NCI-H128 (cell line): ENCODE data around the gene BEST4.
"Not testable (repeated sequence)": the region's sequence is repeated elsewhere in the genome, so short reads cannot be mapped to it uniquely, and the experiment has no call there.

Experiments
- DNase-seq: peaks from one replicate; lab custom pipeline; 2025; ENCODE audit not compliant: unreplicated experiment; lab: John Stamatoyannopoulos, UW

Gene BEST4

GRCh38 chr1:44819608-44820327, 31.8 kb upstream of the BEST4 start:
- no peak for DNase-seq

- DNase-seq = no peak
Measured at GRCh38 chr1:44819196-44819607, 31.2 kb upstream of the BEST4 start.

GRCh38 chr1:44817771-44818495, 30.0 kb upstream of the BEST4 start:
- no peak for DNase-seq

GRCh38 chr1:44817307-44817706, 29.3 kb upstream of the BEST4 start:
- no peak for DNase-seq

GRCh38 chr1:44815926-44816325, 28.0 kb upstream of the BEST4 start:
- not testable (repeated sequence) for DNase-seq

- no peak for DNase-seq
Measured at GRCh38 chr1:44812822-44813543, 25.0 kb upstream of the BEST4 start.

- no peak for DNase-seq
Measured at GRCh38 chr1:44811234-44811633, 23.3 kb upstream of the BEST4 start.

- not testable (repeated sequence) for DNase-seq
Measured at GRCh38 chr1:44810762-44811105, 22.8 kb upstream of the BEST4 start.

- DNase-seq = no peak
Measured at GRCh38 chr1:44810101-44810761, 22.3 kb upstream of the BEST4 start.

GRCh38 chr1:44808938-44809917, 21.3 kb upstream of the BEST4 start:
- DNase-seq = no peak

GRCh38 chr1:44808063-44808937, 20.3 kb upstream of the BEST4 start, which contains the start of gene BTBD19:
Gene BTBD19 (plus strand): TSS chr1:44808523. CDS start chr1:44808821, 298 bp downstream.
- no peak for DNase-seq

- no peak for DNase-seq
Measured at GRCh38 chr1:44807364-44808062, 19.5 kb upstream of the BEST4 start.

- no peak for DNase-seq
Measured at GRCh38 chr1:44806704-44807363, 18.9 kb upstream of the BEST4 start, which contains the start of gene DYNLT4. Gene DYNLT4 (minus strand): TSS chr1:44807351. CDS start chr1:44806668, 683 bp downstream.

- no peak for DNase-seq
Measured at GRCh38 chr1:44806025-44806703, 18.2 kb upstream of the BEST4 start.

GRCh38 chr1:44805311-44806024, 17.5 kb upstream of the BEST4 start:
- DNase-seq = no peak

- no peak for DNase-seq
Measured at GRCh38 chr1:44803312-44804095, 15.5 kb upstream of the BEST4 start.
